DND-41 (cell line): ENCODE data around the gene HPCAL1.

ENCODE experiments used
- ATAC-seq: fragments of 200-7000 bp; cut with Tn5 transposase; 3 replicates; pipeline ENCODE4 v1.9.1; 2021; ENCODE audit warnings: low read depth; ENCODE audit not compliant: insufficient read depth
- DNase-seq: peaks from one replicate; pipeline ENCODE4 v3.0.0-alpha.2; 2020
- H2AFZ ChIP-seq: 2 replicates; pipeline ENCODE4 v1.6.0; 2012; ENCODE audit warnings: low read depth, low read length
- H3K27ac ChIP-seq: 2 replicates; pipeline ENCODE4 v1.5.1; 2012; ENCODE audit warnings: low read length, inconsistent platforms
- H3K27me3 ChIP-seq: fragments of 200-600 bp; sonication (generic); 2 replicates; pipeline ENCODE4 v1.6.0; 2012; ENCODE audit warnings: low read length, mild to moderate bottlenecking, inconsistent platforms; ENCODE audit not compliant: insufficient read depth, poor library complexity
- H3K36me3 ChIP-seq: 2 replicates; pipeline ENCODE4 v1.5.1; 2012; ENCODE audit warnings: low read length, inconsistent platforms; ENCODE audit not compliant: insufficient read depth
- H3K4me1 ChIP-seq: 2 replicates; pipeline ENCODE4 v1.5.1; 2012; ENCODE audit warnings: mild to moderate bottlenecking, low read length; ENCODE audit not compliant: insufficient read depth
- H3K4me2 ChIP-seq: 2 replicates; pipeline ENCODE4 v1.6.0; 2012; ENCODE audit warnings: mild to moderate bottlenecking, moderate library complexity, low read length, inconsistent platforms; ENCODE audit not compliant: insufficient read depth
- H3K4me3 ChIP-seq, 2 experiments: fragments of 200-600 bp in 1 of 2; shearing (Covaris generic) in 1 of 2; 2 replicates each; pipeline ENCODE4 v1.5.1; 2012 to 2016; ENCODE audit warnings: inconsistent platforms in 2 of 2, low read length in 2 of 2, mild to moderate bottlenecking in 2 of 2, low read depth in 1 of 2, moderate library complexity in 1 of 2
- H3K79me2 ChIP-seq: 2 replicates; pipeline ENCODE4 v1.6.0; 2012; ENCODE audit warnings: low read length, inconsistent platforms; ENCODE audit not compliant: insufficient read depth
- H3K9ac ChIP-seq: 2 replicates; pipeline ENCODE4 v1.6.0; 2012; ENCODE audit warnings: low read depth, mild to moderate bottlenecking, inconsistent platforms, low read length, moderate library complexity
- H3K9me3 ChIP-seq: 2 replicates; pipeline ENCODE4 v1.5.1; 2012; ENCODE audit warnings: low read length, moderate library complexity, mild to moderate bottlenecking, inconsistent platforms; ENCODE audit not compliant: insufficient read depth, severe bottlenecking
- H4K20me1 ChIP-seq: 2 replicates; pipeline ENCODE4 v1.6.0; 2012; ENCODE audit warnings: low read length; ENCODE audit not compliant: insufficient read depth
- CTCF ChIP-seq: IDR thresholded peaks from 2 replicates; pipeline ENCODE4 v1.5.1; 2012; ENCODE audit warnings: borderline replicate concordance, low read length, moderate library complexity, mild to moderate bottlenecking; ENCODE audit not compliant: poor library complexity, severe bottlenecking; ENCODE audit errors: extremely low read depth
- EZH2 ChIP-seq: IDR thresholded peaks from 3 replicates; pipeline ENCODE4 v1.6.1; 2012; ENCODE audit warnings: borderline replicate concordance, low read depth, mild to moderate bottlenecking, moderate library complexity, low read length, inconsistent platforms; ENCODE audit not compliant: severe bottlenecking

HPCAL1 gene

GRCh38 chr2:10431797-10432196 lies 129.1 kb downstream of the HPCAL1 start:
- H3K4me1 ChIP-seq: peaks cover 3% of the 10 kb centered on the region; the same call in 1 of the 2 replicates
- DNase-seq (no peak), ATAC-seq (no peak)
- no peak overlapping the region for H3K4me3 ChIP-seq
- H4K20me1 ChIP-seq: no peaks in the 10 kb centered on the region; the same call in 1 of the 2 replicates
- H3K36me3 ChIP-seq: no peaks in the 10 kb centered on the region
- H3K27ac ChIP-seq: no peak overlapping the region
- no peak overlapping the region for H3K9ac ChIP-seq
- no peaks in the 10 kb centered on the region for H3K27me3 ChIP-seq
- no peak for TF ChIP-seq CTCF
- no peak for TF ChIP-seq EZH2
- H3K79me2 ChIP-seq: no peaks in the 10 kb centered on the region
- no peak overlapping the region for H3K4me2 ChIP-seq
- H2AFZ ChIP-seq: no peak overlapping the region
- no peaks in the 10 kb centered on the region for H3K9me3 ChIP-seq

GRCh38 chr2:10432311-10433181 lies 129.8 kb downstream of the HPCAL1 start:
- DNase-seq: no peak
- Histone ChIP-seq H3K4me2 (no peak overlapping the region), H3K36me3 (no peaks in the 10 kb centered on the region), H3K4me3 (no peak overlapping the region), H3K4me1 (peaks cover 3% of the 10 kb centered on the region; the same call in 1 of the 2 replicates), H3K27ac (no peak overlapping the region), H3K79me2 (no peaks in the 10 kb centered on the region), H3K9me3 (no peaks in the 10 kb centered on the region), H3K27me3 (no peaks in the 10 kb centered on the region), H4K20me1 (no peaks in the 10 kb centered on the region; the same call in 1 of the 2 replicates), H3K9ac (no peak overlapping the region), H2AFZ (no peak overlapping the region)
- no peak for ATAC-seq
- TF ChIP-seq CTCF (no peak), EZH2 (no peak)

GRCh38 chr2:10433264-10433946 lies 130.7 kb downstream of the HPCAL1 start:
- H2AFZ ChIP-seq: no peak overlapping the region
- no peak overlapping the region for H3K27ac ChIP-seq
- H3K9ac ChIP-seq: no peak overlapping the region
- H3K79me2 ChIP-seq: no peaks in the 10 kb centered on the region
- no peak overlapping the region for H3K4me3 ChIP-seq
- TF ChIP-seq EZH2: no peak
- TF ChIP-seq CTCF: no peak
- H4K20me1 ChIP-seq: no peaks in the 10 kb centered on the region; the same call in 1 of the 2 replicates
- DNase-seq (no peak), ATAC-seq (no peak)
- H3K9me3 ChIP-seq: no peaks in the 10 kb centered on the region
- H3K36me3 ChIP-seq: no peaks in the 10 kb centered on the region
- no peaks in the 10 kb centered on the region for H3K27me3 ChIP-seq
- H3K4me2 ChIP-seq: no peak overlapping the region
- H3K4me1 ChIP-seq: peaks cover 3% of the 10 kb centered on the region; the same call in 1 of the 2 replicates
